HepG2 (cell line): ENCODE results near the gene RETREG2. TPM values are rescaled to one million over a fixed set of nuclear protein-coding genes. Genes with fewer than 3 reads are reported as not detected.

Source experiments
- ATAC-seq: fragments of 200-7000 bp; cut with Tn5 transposase; 3 replicates; pipeline ENCODE4 v1.9.1; 2020; ENCODE audit warnings: mild to moderate bottlenecking, moderate library complexity
- BruUV-seq: library from RNA; stranded (reverse); fragments of 400-500 nt; replicated peaks from 2 replicates; lab custom pipeline; 2021; lab: Mats Ljungman, UMichigan
- CTCF ChIA-PET: fragments of 300-600 bp; formaldehyde crosslinking; extraction: SDS; loops from one replicate; lab custom pipeline; 2021; ENCODE audit warnings: low total read pairs, inconsistent platforms, low intra/inter-chr PET ratio; lab: Yijun Ruan, JAX
- POLR2A ChIA-PET: fragments of 350-600 bp; sonication (Branson Sonifier 250); formaldehyde crosslinking; loops from one replicate; lab custom pipeline; 2020; ENCODE audit warnings: antibody characterized with exemption, inconsistent platforms; lab: Yijun Ruan, JAX
- DNase-seq: peaks from one replicate; pipeline ENCODE4 v3.0.0-alpha.2; 2015; ENCODE audit warnings: low spot score
- FAIRE-seq: peaks from 3 replicates; lab custom pipeline; 2011; peaks lifted over from hg19 to GRCh38; lab: Jason Lieb, UNC
- H2AFZ ChIP-seq: one replicate; pipeline ENCODE4 v1.6.1; 2011; ENCODE audit warnings: low read length, inconsistent platforms
- H3K27ac ChIP-seq: fragments of 300-600 bp; 3 replicates; pipeline ENCODE4 v1.8.0; 2011; ENCODE audit warnings: mixed run types, mild to moderate bottlenecking, mixed read lengths, low read length, inconsistent platforms; ENCODE audit not compliant: insufficient read depth; ENCODE audit errors: extremely low read length
- H3K27me3 ChIP-seq, 2 experiments: fragments of 200-600 bp in 1 of 2; 2 replicates in 1 of 2; 3 replicates in 1 of 2; pipeline versions ENCODE4 v1.6.0 to v1.8.0; 2011; ENCODE audit warnings: low read length in 2 of 2, mild to moderate bottlenecking in 2 of 2, moderate library complexity in 2 of 2, inconsistent platforms in 1 of 2; ENCODE audit not compliant: insufficient read depth in 2 of 2, control insufficient read depth in 1 of 2
- H3K36me3 ChIP-seq, 2 experiments: fragments of 200-600 bp in 1 of 2; replicated peaks in 1 of 2; 2 replicates in 1 of 2; 3 replicates in 1 of 2; pipeline versions ENCODE4 v1.5.1 to v1.8.0; 2011; ENCODE audit warnings: low read length in 2 of 2, inconsistent platforms in 1 of 2; ENCODE audit not compliant: insufficient read depth in 2 of 2, control insufficient read depth in 1 of 2
- H3K4me1 ChIP-seq: 2 replicates; pipeline ENCODE4 v1.5.1; 2012; ENCODE audit warnings: low read length, inconsistent platforms; ENCODE audit not compliant: insufficient read depth
- H3K4me2 ChIP-seq: 2 replicates; pipeline ENCODE4 v1.6.0; 2011; ENCODE audit warnings: low read depth, low read length, inconsistent platforms
- H3K4me3 ChIP-seq, 3 experiments: fragments of 200-600 bp in 1 of 3; sonication (generic), shearing (Covaris generic) in 1 of 3; replicated peaks in 1 of 3; 2 replicates each; pipeline ENCODE4 v1.5.1; 2011 to 2016; ENCODE audit warnings: low read length in 3 of 3, inconsistent platforms in 2 of 3, low read depth in 2 of 3, mild to moderate bottlenecking in 2 of 3, control low read depth in 1 of 3, mixed read lengths in 1 of 3; ENCODE audit not compliant: insufficient read depth in 1 of 3
- H3K79me2 ChIP-seq: one replicate; pipeline ENCODE4 v1.6.1; 2011; ENCODE audit warnings: low read length, inconsistent platforms; ENCODE audit not compliant: insufficient read depth
- H3K9ac ChIP-seq: 2 replicates; pipeline ENCODE4 v1.6.0; 2011; ENCODE audit warnings: mild to moderate bottlenecking, low read depth, low read length, inconsistent platforms; ENCODE audit not compliant: insufficient read depth
- H3K9me3 ChIP-seq: 2 replicates; pipeline ENCODE4 v1.5.1; 2012; ENCODE audit warnings: mild to moderate bottlenecking, low read length
- H4K20me1 ChIP-seq: 2 replicates; pipeline ENCODE4 v1.6.0; 2011; ENCODE audit warnings: inconsistent platforms, mild to moderate bottlenecking, low read length, moderate library complexity; ENCODE audit not compliant: insufficient read depth
- AGO1 ChIP-seq: fragments of 200-400 bp; formaldehyde crosslinking; IDR thresholded peaks from 2 replicates; pipeline ENCODE4 v1.6.1; 2017; ENCODE audit warnings: mild to moderate bottlenecking, low read depth, low read length, moderate library complexity; ENCODE audit not compliant: poor library complexity, severe bottlenecking
- ARNTL ChIP-seq: sonication (generic); formaldehyde crosslinking; IDR thresholded peaks from 2 replicates; pipeline ENCODE4 v1.4.0; 2020; ENCODE audit warnings: mild to moderate bottlenecking, missing genetic modification reagents
- CAMTA2 ChIP-seq: sonication (generic); formaldehyde crosslinking; IDR thresholded peaks from 2 replicates; pipeline ENCODE4 v1.4.0; 2020; ENCODE audit warnings: mild to moderate bottlenecking, missing genetic modification reagents, borderline replicate concordance
- ETV6 ChIP-seq: sonication (generic); formaldehyde crosslinking; conservative IDR thresholded peaks from 2 replicates; pipeline ENCODE4 v1.4.0; 2020; ENCODE audit warnings: missing genetic modification reagents
- FOSL1 ChIP-seq: sonication (generic); formaldehyde crosslinking; IDR thresholded peaks from 2 replicates; pipeline ENCODE4 v1.9.0; 2021; ENCODE audit warnings: missing genetic modification reagents, borderline replicate concordance
- HNRNPH1 ChIP-seq: fragments of 200-400 bp; formaldehyde crosslinking; optimal IDR thresholded peaks from 2 replicates; pipeline ENCODE3; 2017; ENCODE audit warnings: mild to moderate bottlenecking, low read depth, low read length
- MYC ChIP-seq: sonication (generic); formaldehyde crosslinking; IDR thresholded peaks from 2 replicates; pipeline ENCODE4 v1.9.0; 2021; ENCODE audit warnings: missing genetic modification reagents, borderline replicate concordance
- NFIC ChIP-seq: IDR thresholded peaks from 2 replicates; pipeline ENCODE4 v1.6.1; 2012; ENCODE audit warnings: mild to moderate bottlenecking, low read length, inconsistent platforms
- PAXIP1 ChIP-seq: sonication (generic); formaldehyde crosslinking; conservative IDR thresholded peaks from 2 replicates; pipeline ENCODE4 v1.4.0; 2020; ENCODE audit warnings: mild to moderate bottlenecking, missing genetic modification reagents, moderate library complexity
- POGK ChIP-seq: sonication (generic); formaldehyde crosslinking; conservative IDR thresholded peaks from 2 replicates; pipeline ENCODE4 v1.8.0; 2022; ENCODE audit warnings: mild to moderate bottlenecking, moderate library complexity, missing genetic modification reagents
- SMARCC2 ChIP-seq: fragments of 450-650 bp; IDR thresholded peaks from 2 replicates; pipeline ENCODE4 v1.6.1; 2017; ENCODE audit warnings: antibody characterized with exemption, mild to moderate bottlenecking
- SP2 ChIP-seq: sonication (generic); formaldehyde crosslinking; IDR thresholded peaks from 2 replicates; pipeline ENCODE4 v1.5.1; 2020; ENCODE audit warnings: mild to moderate bottlenecking, missing genetic modification reagents
- YEATS2 ChIP-seq: sonication (generic); formaldehyde crosslinking; IDR thresholded peaks from 2 replicates; pipeline ENCODE4 v1.4.0; 2020; ENCODE audit warnings: missing genetic modification reagents, borderline replicate concordance
- ZFP36 ChIP-seq: fragments of 150-350 bp; IDR thresholded peaks from 2 replicates; pipeline ENCODE4 v1.6.1; 2018; ENCODE audit warnings: borderline replicate concordance, low read length, low read depth; ENCODE audit not compliant: partially characterized antibody
- ZNF180 ChIP-seq: sonication (generic); formaldehyde crosslinking; IDR thresholded peaks from 2 replicates; pipeline ENCODE4 v1.4.0; 2020; ENCODE audit warnings: low read depth, missing genetic modification reagents, borderline replicate concordance
- ZNF839 ChIP-seq: sonication (generic); formaldehyde crosslinking; IDR thresholded peaks from 2 replicates; pipeline ENCODE4 v1.4.0; 2020; ENCODE audit warnings: missing genetic modification reagents, mild to moderate bottlenecking, borderline replicate concordance
- WGBS: methylation state at CpG from one replicate; pipeline ENCODE4 v1.1.6; 2017; ENCODE audit warnings: low lambda C conversion rate; 5-methylcytosine and 5-hydroxymethylcytosine counted together
- in situ Hi-C: cut with HindIII; loops from 2 replicates; pipeline ENCODE4 v1.10.0; 2017; ENCODE audit warnings: low pct_unique_long_range_greater_than_20kb; ENCODE audit not compliant: extremely low pct_ligation_motif_present
- intact Hi-C: fragments of 100-400 bp; cut with micrococcal nuclease; formaldehyde crosslinking; loops from one replicate; pipeline ENCODE4 v1.10.0; 2022; ENCODE audit not compliant: unreplicated experiment
- polyA plus RNA-seq, 8 experiments: library from polyadenylated mRNA; depleted of rRNA in 3 of 8; stranded (reverse) in 7 of 8; unstranded in 1 of 8; fragments of >200 nt; fragmentation: Illumina TruSeq in 4 of 8; extraction: Trizol in 4 of 8; gene quantifications; 2 replicates each; pipeline versions ENCODE4 v1.2.1 to v1.2.3, GENCODE V29; 2011 to 2016; ENCODE audit warnings: low read depth in 4 of 8, missing spikeins in 1 of 8, mixed read lengths in 1 of 8; ENCODE audit not compliant: insufficient read depth in 1 of 8
- total RNA-seq, 5 experiments: library from RNA; depleted of rRNA; stranded (reverse); fragments of >200 nt; fragmentation: Illumina TruSeq; extraction: Trizol; gene quantifications; 2 replicates each; pipeline ENCODE4 v1.2.3, GENCODE V29; 2016; ENCODE audit warnings: low read depth in 1 of 5

Gene RETREG2
- total and polyA plus RNA-seq, 2 of the 13 experiments (the other 11 are each of a cell fraction or from before 2014, with no cell fraction given) = 86.0 to 134 TPM

GRCh38 chr2:219218732-219219701 is 40.9 kb downstream of the RETREG2 start, which contains the start of gene ABCB6:
Gene ABCB6 (minus strand): TSS chr2:219218958. CDS start chr2:219218673, 285 bp downstream.
- DNase-seq (peak; percentile 93), FAIRE-seq (peak; percentile 97), ATAC-seq (peak; percentile 79)
- Histone ChIP-seq H3K27me3 (no peaks in the 10 kb centered on the region), H4K20me1 (no peaks in the 10 kb centered on the region), H3K4me2 (peak within 1 kb of the TSS; percentile 99), H3K4me3 (peak within 1 kb of the TSS; percentile 80 to 92 (median 85)), H2AFZ (no peak within 1 kb of the TSS), H3K27ac (peak within 1 kb of the TSS; percentile 92), H3K9ac (peak within 1 kb of the TSS; percentile 85), H3K36me3 (peaks cover 39 to 63% of the 10 kb centered on the region in 2 experiments), H3K79me2 (peaks cover 11% of the 10 kb centered on the region), H3K4me1 (peaks cover 43% of the 10 kb centered on the region), H3K9me3 (no peaks in the 10 kb centered on the region)
- 74% methylated on average over 29 of the region's 71 CpGs for WGBS
- POLR2A ChIA-PET = interaction anchor here (0.7 to 6.2 kb wide), 14 partner anchors 10 to 161 kb away, joined by 3 to 196 read pairs (median 16); partner anchors contain the start of genes ANKZF1, ATG9A, CNPPD1 and DNAJB2
- intact Hi-C loops (loop anchor here (1.0 to 2.0 kb wide), 4 partner anchors 10 to 76 kb away; partner anchors contain the start of genes ANKZF1, ATG9A, CNPPD1 and NHEJ1), in situ Hi-C loops (no loop called here)
- CTCF ChIA-PET = interaction anchor here (1.5 kb wide), 1 partner anchor 76 kb away, joined by 8 read pairs; no protein-coding TSS in a partner anchor
- BruUV-seq = TSS peak; percentile 57
- TF ChIP-seq FOSL1 (CRISPR knock-in tag) (no peak), POGK (CRISPR knock-in tag) (peak; percentile 94), SMARCC2 (no peak), AGO1 (peak; percentile 97), ZNF839 (CRISPR knock-in tag) (no peak), MYC (CRISPR knock-in tag) (peak; percentile 99), HNRNPH1 (no peak), NFIC (no peak; the same call in 1 of the 2 replicates), CAMTA2 (CRISPR knock-in tag) (peak; percentile 98), ARNTL (CRISPR knock-in tag) (peak; percentile 96), ZFP36 (no peak), SP2 (0 out of 2 replicates have a peak, but pooled peaks have one; percentile 56), ZNF180 (CRISPR knock-in tag) (peak; percentile 92; the same call in 1 of the 2 replicates), ETV6 (peak; percentile 94), PAXIP1 (CRISPR knock-in tag) (peak; percentile 48), YEATS2 (CRISPR knock-in tag) (peak; percentile 94)
